A673 (cell line): ENCODE results near the gene TMPRSS11B.

Experiments used
- CTCF ChIP-seq: fragments of 300-800, 200-600 bp; sonication (generic); conservative IDR thresholded peaks from 2 replicates; pipeline ENCODE4 v1.5.1; 2017; ENCODE audit warnings: low read depth, mild to moderate bottlenecking, antibody characterized with exemption, low read length, moderate library complexity, mixed read lengths
- EZH2 ChIP-seq: fragments of 200-600 bp; sonication (generic); IDR thresholded peaks from 2 replicates; pipeline ENCODE4 v1.6.1; 2017; ENCODE audit warnings: borderline replicate concordance, low read depth, mild to moderate bottlenecking, mixed read lengths, antibody characterized with exemption, low read length; ENCODE audit not compliant: poor library complexity, severe bottlenecking

- no peak for TF ChIP-seq CTCF
- TF ChIP-seq EZH2 = no peak
These were observed 36.5 kb downstream of the TMPRSS11B start for GRCh38 chr4:68209003-68209402.
